Esophagus (tissue), 2 donors: ENCODE data around the gene RTL1. TPM values are rescaled to one million over a fixed set of nuclear protein-coding genes. Genes with fewer than 3 reads are reported as not detected.

Experiments used
- H3K27ac ChIP-seq, 2 donors: one replicate each; pipeline ENCODE4 v1.5.1; 2013; ENCODE audit warnings: low read depth in 2 of 2, mild to moderate bottlenecking in 2 of 2, inconsistent platforms in 1 of 2, low read length in 1 of 2, moderate library complexity in 1 of 2
- H3K27me3 ChIP-seq, 2 donors: one replicate each; pipeline ENCODE4 v1.6.1; 2013; ENCODE audit warnings: low read length in 2 of 2, control low read depth in 1 of 2, mild to moderate bottlenecking in 1 of 2; ENCODE audit not compliant: insufficient read depth in 2 of 2, control insufficient read depth in 1 of 2
- H3K36me3 ChIP-seq, 2 donors: one replicate each; pipeline ENCODE4 v1.6.1; 2013; ENCODE audit warnings: low read length in 1 of 2; ENCODE audit not compliant: control insufficient read depth in 2 of 2, insufficient read depth in 2 of 2
- H3K4me1 ChIP-seq, 2 donors: one replicate each; pipeline ENCODE4 v1.6.1; 2013; ENCODE audit warnings: low read length in 1 of 2; ENCODE audit not compliant: control insufficient read depth in 2 of 2, insufficient read depth in 2 of 2
- H3K4me3 ChIP-seq, 2 donors: one replicate each; pipeline ENCODE4 v1.5.1; 2013; ENCODE audit warnings: low read length in 2 of 2, mild to moderate bottlenecking in 2 of 2, low read depth in 1 of 2, moderate library complexity in 1 of 2
- H3K9me3 ChIP-seq, 2 donors: one replicate each; pipeline ENCODE4 v1.6.1; 2013; ENCODE audit warnings: mild to moderate bottlenecking in 2 of 2, low read depth in 1 of 2, low read length in 1 of 2, moderate library complexity in 1 of 2; ENCODE audit not compliant: control insufficient read depth in 2 of 2, insufficient read depth in 1 of 2
- WGBS, 2 donors: extraction: QIAGEN DNeasy Blood & Tissue Kit; methylation state at CpG; one replicate each; pipeline ENCODE4 v1.1.7; 2013; 5-methylcytosine and 5-hydroxymethylcytosine counted together
- polyA plus RNA-seq, 2 donors: library from polyadenylated mRNA; stranded (reverse); fragments of 200-250 nt; gene quantifications; one replicate each; pipeline ENCODE4 v1.2.3, GENCODE V29; 2013
- donor health status: healthy with polysubstance abuse.
- donor health status: Bipolar disorder and iron deficiency.

Gene RTL1
- polyA plus RNA-seq, 2 donors, result 0.02 TPM; not detected in 1

DNA sequence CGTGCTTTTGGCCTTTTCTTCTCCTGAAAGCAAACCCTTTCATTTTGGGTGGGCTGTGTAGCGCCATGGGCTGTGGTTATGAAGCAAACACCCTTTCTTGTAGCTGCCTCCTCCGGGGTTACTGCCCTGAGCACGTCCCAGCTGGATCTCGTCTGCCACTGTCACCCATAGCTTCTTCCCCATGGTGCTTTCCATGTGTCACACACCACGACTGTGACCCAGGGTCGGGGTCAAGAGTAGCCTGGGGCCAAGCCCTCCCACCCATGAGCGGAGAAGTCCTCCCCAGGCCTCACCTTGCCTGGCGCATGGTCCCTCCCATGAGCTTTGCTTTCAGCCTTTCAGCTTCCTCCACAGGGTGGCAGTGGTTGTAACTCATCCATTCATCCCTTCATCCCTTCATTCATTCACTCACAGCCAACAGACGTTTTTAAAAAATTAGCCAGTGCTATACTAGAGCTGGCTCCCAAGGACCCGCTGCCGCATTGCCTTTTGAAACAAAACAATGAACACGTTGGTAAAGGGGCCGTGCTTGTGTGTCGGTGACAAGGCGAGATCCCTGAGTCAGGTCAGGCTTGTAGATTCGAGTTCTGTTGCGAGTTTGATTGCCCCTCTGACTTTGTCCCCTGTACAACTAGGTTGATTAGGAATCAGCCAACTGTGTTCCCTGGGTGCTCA lies 48.1 kb downstream of the RTL1 start:
- H3K27me3 ChIP-seq, result no peaks in the 10 kb centered on the region
- H3K27ac ChIP-seq, result no peak overlapping the region
- no peaks in the 10 kb centered on the region for H3K36me3 ChIP-seq
- no peak overlapping the region for H3K4me3 ChIP-seq
- WGBS, 2 donors, result 80 to 82% methylated on average over 18 of the region's 18 CpGs
- H3K4me1 ChIP-seq, result peaks cover 0 to 2% of the 10 kb centered on the region in 2 donors
- no peaks in the 10 kb centered on the region for H3K9me3 ChIP-seq

DNA sequence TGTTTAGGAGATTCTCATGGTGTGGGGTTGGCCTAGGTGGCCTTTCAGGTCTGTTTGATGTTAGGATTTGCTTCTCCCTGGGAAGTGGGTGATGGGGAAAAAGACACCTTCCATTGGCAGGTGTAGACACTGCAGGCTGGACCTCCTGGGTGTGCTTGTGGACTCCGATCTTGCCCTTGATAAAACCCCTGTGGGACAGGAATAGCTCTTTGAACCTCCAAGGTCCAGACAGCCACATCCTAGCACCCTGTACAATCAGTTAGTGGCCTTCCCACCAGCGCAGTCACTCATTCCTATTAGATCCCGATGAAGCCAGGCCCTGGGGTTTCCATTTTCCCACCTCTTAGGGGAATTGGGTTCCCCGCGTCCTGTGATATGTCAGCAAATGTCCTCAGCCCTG lies 49.1 kb downstream of the RTL1 start:
- Histone ChIP-seq H3K27ac (no peak overlapping the region), H3K4me3 (no peak overlapping the region), H3K27me3 (no peaks in the 10 kb centered on the region), H3K9me3 (no peaks in the 10 kb centered on the region), H3K4me1 (peaks cover 0 to 2% of the 10 kb centered on the region in 2 donors), H3K36me3 (no peaks in the 10 kb centered on the region)
- 96 to 98% methylated on average over 5 of the region's 5 CpGs for WGBS, 2 donors

DNA sequence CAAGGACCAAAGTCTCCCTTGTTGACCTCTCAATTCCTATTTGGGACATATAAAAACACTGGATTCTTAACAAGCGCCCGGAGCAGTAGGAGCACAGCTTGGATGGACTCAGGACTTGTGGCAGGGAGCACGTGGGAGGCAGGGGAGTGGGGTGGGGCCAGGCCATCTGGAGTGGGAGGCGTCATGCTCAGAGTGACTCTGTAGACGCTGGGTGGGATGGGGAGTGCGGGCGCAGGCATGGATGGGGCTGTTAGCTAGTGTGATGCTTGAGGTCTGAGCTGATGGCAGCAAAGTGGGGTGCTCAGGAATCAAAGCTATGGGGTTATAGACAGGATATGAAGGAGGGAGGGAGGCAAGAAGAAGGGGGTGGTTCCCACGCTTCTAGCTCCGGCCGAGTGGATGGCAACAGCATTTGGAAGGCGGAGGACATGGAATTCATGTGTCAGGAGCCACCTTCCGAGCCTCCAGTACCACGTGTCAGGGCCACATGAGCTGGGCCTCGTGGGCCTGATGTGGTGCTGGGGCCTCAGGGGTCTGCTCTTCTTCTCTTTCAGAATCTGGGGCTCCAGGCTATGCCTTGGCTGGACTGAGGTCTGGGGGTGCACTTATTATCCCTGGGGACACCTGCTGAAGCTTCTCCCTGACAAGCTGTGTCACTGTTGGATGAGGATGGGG lies 51.4 kb downstream of the RTL1 start:
- H3K36me3 ChIP-seq, result no peaks in the 10 kb centered on the region
- WGBS, 2 donors, result 82 to 90% methylated on average over 12 to 14 of the region's 14 CpGs
- H3K4me1 ChIP-seq, result peaks cover 0 to 2% of the 10 kb centered on the region in 2 donors
- H3K9me3 ChIP-seq, result no peaks in the 10 kb centered on the region
- H3K4me3 ChIP-seq, result no peak overlapping the region
- no peaks in the 10 kb centered on the region for H3K27me3 ChIP-seq
- no peak overlapping the region for H3K27ac ChIP-seq

DNA sequence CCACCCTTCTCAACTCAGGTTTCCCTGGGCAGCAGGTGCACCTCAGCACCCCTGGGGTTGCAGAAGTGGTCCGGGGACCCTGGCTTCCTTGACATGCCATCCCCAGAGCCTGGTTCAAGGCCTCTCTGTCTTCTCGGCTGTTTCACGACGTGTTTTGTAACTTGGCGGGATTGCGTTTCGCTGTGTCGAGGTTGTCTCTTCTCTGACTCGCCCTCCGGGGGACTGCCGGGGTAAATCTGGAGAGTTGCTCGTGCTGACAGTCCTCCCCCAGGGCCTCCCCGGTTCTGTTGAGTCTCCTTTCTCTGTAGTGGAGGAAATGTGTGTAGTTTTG lies 52.0 kb downstream of the RTL1 start:
- H3K9me3 ChIP-seq, result no peaks in the 10 kb centered on the region
- no peaks in the 10 kb centered on the region for H3K36me3 ChIP-seq
- no peaks in the 10 kb centered on the region for H3K27me3 ChIP-seq
- H3K4me3 ChIP-seq, result no peak overlapping the region
- 87 to 90% methylated on average over 13 of the region's 13 CpGs for WGBS, 2 donors
- H3K27ac ChIP-seq, result no peak overlapping the region
- H3K4me1 ChIP-seq, result peaks cover 0 to 2% of the 10 kb centered on the region in 2 donors

DNA sequence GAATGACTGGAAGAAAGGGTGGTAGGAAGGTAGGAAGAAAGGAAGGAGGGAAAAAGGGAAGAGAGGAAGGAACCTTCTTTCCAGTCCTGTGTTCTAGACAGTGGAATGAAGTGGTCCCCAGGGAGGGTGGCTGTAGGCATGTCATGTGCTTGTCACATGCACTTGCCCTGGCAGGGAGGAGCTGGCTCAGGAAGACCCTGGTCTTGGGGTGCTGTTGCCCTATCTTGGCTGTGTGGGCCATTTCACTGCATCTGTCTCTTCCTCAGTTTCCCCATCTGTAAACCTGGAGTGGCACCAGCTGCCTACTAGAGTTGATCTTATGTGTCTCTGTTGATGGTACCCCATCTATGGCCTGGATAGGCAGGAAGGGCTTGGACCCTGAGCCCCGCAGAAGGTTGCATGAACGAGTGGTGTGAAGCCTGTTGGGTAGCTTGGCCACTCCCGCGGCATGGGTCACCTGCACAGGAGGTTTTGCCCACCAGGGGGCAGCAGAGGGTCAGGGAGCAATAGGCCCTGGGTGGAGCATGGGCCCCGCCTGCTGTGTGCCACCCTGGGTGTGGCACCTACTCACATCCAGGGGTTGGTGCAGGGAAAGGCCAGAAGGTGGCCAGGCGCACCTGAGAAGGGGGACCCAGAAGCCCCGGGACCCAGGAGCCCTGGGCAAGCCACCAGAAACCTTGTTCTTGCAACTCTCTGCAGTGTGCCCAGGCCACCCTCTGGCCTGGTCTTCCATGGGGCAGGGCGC lies 52.5 kb downstream of the RTL1 start:
- Histone ChIP-seq H3K27me3 (no peaks in the 10 kb centered on the region), H3K4me1 (peaks cover 0 to 2% of the 10 kb centered on the region in 2 donors), H3K9me3 (no peaks in the 10 kb centered on the region), H3K4me3 (no peak overlapping the region), H3K36me3 (no peaks in the 10 kb centered on the region), H3K27ac (no peak overlapping the region)
- 67 to 73% methylated on average over 8 of the region's 8 CpGs for WGBS, 2 donors

DNA sequence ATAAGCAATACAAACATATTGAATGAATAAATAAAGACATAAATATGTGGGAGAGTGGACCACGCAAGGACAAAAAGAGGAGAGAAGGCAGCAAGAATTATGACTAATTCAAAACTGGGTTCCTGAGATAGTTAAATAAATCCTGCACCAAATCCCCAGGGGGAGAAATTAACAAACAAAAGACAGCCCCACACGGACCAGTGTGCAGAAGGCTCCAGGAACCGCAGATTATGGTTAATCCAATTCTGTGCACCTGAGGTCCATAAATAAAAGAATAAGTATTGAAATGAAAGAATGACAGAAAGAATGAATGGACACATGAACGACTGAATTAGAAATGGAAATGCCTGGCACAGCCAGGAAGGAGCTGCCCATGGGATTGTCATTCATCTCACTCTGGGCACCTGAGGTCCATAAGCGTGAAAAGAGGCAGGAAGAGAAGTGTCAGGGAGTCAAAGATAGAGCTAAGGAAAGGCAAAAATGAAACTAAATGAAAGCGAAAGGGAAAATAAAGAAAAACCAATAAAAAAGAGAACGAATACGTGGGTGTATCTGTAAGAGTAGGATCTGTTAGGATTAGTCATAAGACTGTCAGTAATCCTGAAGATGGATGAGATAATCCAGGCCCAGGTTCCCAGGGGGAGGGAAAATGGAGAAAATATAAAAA lies 54.3 kb downstream of the RTL1 start:
- Histone ChIP-seq H3K4me3 (no peak overlapping the region), H3K27me3 (no peaks in the 10 kb centered on the region), H3K36me3 (no peaks in the 10 kb centered on the region), H3K9me3 (no peaks in the 10 kb centered on the region), H3K4me1 (peaks cover 0 to 2% of the 10 kb centered on the region in 2 donors), H3K27ac (no peak overlapping the region)
- WGBS, 2 donors, result 33 to 34% methylated on average over 8 of the region's 8 CpGs

DNA sequence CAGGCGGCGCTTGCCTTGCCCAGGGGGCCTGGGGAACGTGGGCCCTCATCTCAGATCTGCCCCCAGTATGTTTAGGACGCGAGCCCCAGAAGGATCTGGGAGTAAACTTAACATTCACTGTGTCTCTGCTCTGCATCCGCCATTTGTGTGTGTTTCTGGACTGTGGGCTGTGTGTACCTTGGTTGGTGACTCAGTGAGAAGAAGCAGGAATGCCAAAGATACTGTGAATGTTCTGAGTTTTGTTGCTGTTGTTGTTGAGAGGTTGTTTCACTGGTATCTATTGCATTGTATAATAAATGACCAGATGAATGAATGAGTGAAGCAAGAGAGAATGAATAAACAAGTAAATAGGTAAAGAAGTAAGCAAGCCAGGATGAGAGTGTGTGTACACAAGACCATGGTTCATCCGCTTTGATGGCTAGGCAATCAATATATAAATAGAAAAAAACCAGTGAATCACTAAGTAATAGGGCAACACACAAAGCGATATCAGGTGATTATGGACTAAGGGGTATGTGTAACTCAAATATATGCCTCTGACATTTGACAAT lies 57.1 kb downstream of the RTL1 start:
- 90 to 94% methylated on average over 8 of the region's 8 CpGs for WGBS, 2 donors
- Histone ChIP-seq H3K4me3 (no peak overlapping the region), H3K27me3 (no peaks in the 10 kb centered on the region), H3K27ac (no peak overlapping the region), H3K36me3 (no peaks in the 10 kb centered on the region), H3K4me1 (peaks cover 0 to under 1% of the 10 kb centered on the region in 2 donors), H3K9me3 (no peaks in the 10 kb centered on the region)

DNA sequence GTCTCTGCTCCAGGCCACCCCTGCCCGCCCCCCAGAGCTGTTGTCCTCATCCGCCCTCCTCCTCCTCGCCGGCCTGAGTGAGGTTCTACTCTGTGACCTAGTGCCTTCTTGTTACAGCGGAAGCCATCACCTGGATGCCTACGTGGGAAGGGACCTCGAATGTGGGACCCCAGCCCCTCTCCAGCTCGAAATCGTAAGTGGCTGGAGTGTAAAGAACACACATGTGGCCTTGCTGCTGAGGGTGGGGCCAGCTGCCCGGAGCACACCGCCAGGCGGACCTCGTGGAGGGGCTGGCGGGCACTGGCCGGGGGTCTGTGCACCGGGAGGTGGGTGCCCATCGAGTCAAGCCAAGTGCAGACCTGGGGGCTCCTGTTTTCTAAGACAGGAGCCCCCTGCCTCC lies 58.2 kb downstream of the RTL1 start:
- H3K9me3 ChIP-seq, result no peaks in the 10 kb centered on the region
- 91 to 92% methylated on average over 17 of the region's 17 CpGs for WGBS, 2 donors
- H3K27me3 ChIP-seq, result no peaks in the 10 kb centered on the region
- H3K4me3 ChIP-seq, result no peak overlapping the region
- H3K27ac ChIP-seq, result no peak overlapping the region
- H3K4me1 ChIP-seq, result no peaks in the 10 kb centered on the region
- H3K36me3 ChIP-seq, result no peaks in the 10 kb centered on the region

DNA sequence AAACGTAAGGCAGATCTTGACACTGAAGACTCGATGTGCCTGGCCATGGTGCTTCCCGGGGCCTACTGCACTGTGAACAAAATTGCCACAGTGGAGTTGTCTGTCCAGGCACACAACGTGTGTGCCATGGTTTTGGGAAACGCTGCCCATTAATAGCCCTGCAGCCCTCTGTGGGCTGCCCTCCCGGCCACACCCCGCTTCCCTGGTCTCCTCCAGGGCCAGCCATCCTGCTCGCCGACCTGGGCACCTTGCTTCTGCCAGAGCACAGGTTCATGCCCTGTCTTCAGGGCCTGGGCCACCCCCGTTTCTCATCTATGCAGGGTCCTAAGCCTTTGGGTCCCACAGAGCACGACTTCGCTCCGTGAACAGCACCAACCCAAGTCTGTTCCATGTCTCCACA lies 58.7 kb downstream of the RTL1 start:
- WGBS, 2 donors, result 88 to 92% methylated on average over 13 of the region's 13 CpGs
- Histone ChIP-seq H3K36me3 (no peaks in the 10 kb centered on the region), H3K27me3 (no peaks in the 10 kb centered on the region), H3K9me3 (no peaks in the 10 kb centered on the region), H3K4me3 (no peak overlapping the region), H3K4me1 (no peaks in the 10 kb centered on the region), H3K27ac (no peak overlapping the region)
